H1 (cell line): ENCODE data around the gene TSEN54. TPM values are rescaled to one million over a fixed set of nuclear protein-coding genes. Genes with fewer than 3 reads are reported as not detected.

Experiments used
- KDM4A ChIP-seq: IDR thresholded peaks from one replicate; pipeline ENCODE4 v1.7.1; 2012; ENCODE audit warnings: low read depth, mild to moderate bottlenecking, moderate library complexity, low read length, inconsistent platforms; ENCODE audit not compliant: severe bottlenecking
- NANOG ChIP-seq: IDR thresholded peaks from 2 replicates; pipeline ENCODE4 v1.6.1; 2011; ENCODE audit warnings: low read length, low read depth, mild to moderate bottlenecking, inconsistent platforms; ENCODE audit not compliant: insufficient read depth, poor library complexity, severe bottlenecking
- RNF2 ChIP-seq: fragments of 200-900, 300-1000 bp; sonication (generic); IDR thresholded peaks from 2 replicates; pipeline ENCODE4 v1.7.1; 2016; ENCODE audit warnings: borderline replicate concordance, low read depth, mild to moderate bottlenecking, antibody characterized with exemption, low read length; ENCODE audit not compliant: poor library complexity, severe bottlenecking; ENCODE audit errors: missing control alignments
- SIX5 ChIP-seq: IDR thresholded peaks from 2 replicates; pipeline ENCODE4 v1.6.1; 2011; ENCODE audit warnings: mild to moderate bottlenecking, low read depth, low read length
- TEAD4 ChIP-seq: IDR thresholded peaks from 2 replicates; pipeline ENCODE4 v1.6.1; 2012; ENCODE audit warnings: low read depth, low read length, inconsistent platforms, mixed read lengths
- microRNA-seq, 2 experiments: library from miRNA; unstranded; fragments of <30 nt; microRNA quantifications; one replicate each; pipeline versions ENCODE4 to v1.2.0, GENCODE V29; 2016 to 2020; ENCODE audit warnings: borderline microRNAs expressed in 2 of 2, borderline number of aligned reads in 2 of 2, borderline replicate concordance in 1 of 2
- polyA plus RNA-seq, 7 experiments: library from polyadenylated mRNA; depleted of rRNA in 3 of 7; stranded (reverse) in 5 of 7; unstranded in 2 of 7; fragments of >200 nt in 5 of 7; fragments of 200-250 nt in 2 of 7; gene quantifications; 1 replicate in 5 of 7; 2 replicates in 1 of 7; 4 replicates in 1 of 7; pipeline versions ENCODE4 v1.2.1 to v1.2.3, GENCODE V29; 2011 to 2013; ENCODE audit warnings: missing spikeins in 2 of 7, mixed read lengths in 2 of 7
- total RNA-seq: library from RNA; stranded (reverse); fragmentation: NEBNext Ultra II Directional; extraction: Animal tissue kit (Norgen Biotek cat#: 25700); gene quantifications from 2 replicates; pipeline ENCODE4 v1.2.1, GENCODE V29; 2021

The TSEN54 gene
- total and polyA plus RNA-seq, 2 of the 8 experiments (the other 6 are each of a cell fraction or from before 2014, with no cell fraction given) = 43.6 to 60.3 TPM

DNA sequence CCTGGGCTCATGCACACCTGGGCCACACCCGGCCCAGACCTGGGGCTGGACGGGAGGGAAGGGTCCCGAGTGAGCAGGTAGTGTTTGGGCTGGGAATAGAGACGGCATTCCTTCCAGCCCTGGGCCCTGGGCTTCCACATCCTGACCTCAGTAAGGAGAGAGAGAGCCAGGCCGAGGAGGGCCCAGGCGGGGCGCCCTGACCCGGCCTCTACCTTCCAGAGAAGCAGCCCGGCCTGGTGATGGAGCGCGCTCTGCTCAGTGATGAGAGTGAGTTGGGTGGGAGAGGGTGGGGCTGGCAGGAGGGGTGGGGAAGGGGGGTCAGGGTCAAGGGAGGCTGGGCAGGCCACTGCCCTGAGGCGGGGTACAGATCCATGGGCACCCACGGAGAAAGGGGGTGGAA, 57.7 kb downstream of the TSEN54 start (continued):
- TF ChIP-seq RNF2 (no peak), TEAD4 (no peak), NANOG (no peak), SIX5 (no peak), KDM4A (no peak)

Small RNAs within 50 kb of the gene (microRNA-seq; reads per million reads assigned to microRNA genes)
- 0 to 0.41 reads per million in 2 experiments for gene MIR6785

Other genes starting within 250 kb of the TSEN54 start
- gene MIF4GD, start 245.3 kb upstream of the TSEN54 start, total RNA-seq = 16.1 and 17.5 TPM in 2 replicates
- 51.1 and 60.6 TPM in 2 replicates for gene MIF4GD, start 245.3 kb upstream of the TSEN54 start, polyA plus RNA-seq (2011; rRNA removed)
- 28.6 and 33.3 TPM in 2 replicates for gene SLC25A19, start 227.1 kb upstream of the TSEN54 start, total RNA-seq
- gene SLC25A19, start 227.1 kb upstream of the TSEN54 start, polyA plus RNA-seq (2011; rRNA removed) = 32.6 and 34.2 TPM in 2 replicates
- 101 and 102 TPM in 2 replicates for gene GRB2, start 110.8 kb upstream of the TSEN54 start, total RNA-seq
- 44.2 and 51.8 TPM in 2 replicates for gene GRB2, start 110.8 kb upstream of the TSEN54 start, polyA plus RNA-seq (2011; rRNA removed)
- 54.8 and 64.3 TPM in 2 replicates for gene TMEM94, start 59.9 kb upstream of the TSEN54 start, total RNA-seq
- 69.9 and 147 TPM in 2 replicates for gene TMEM94, start 59.9 kb upstream of the TSEN54 start, polyA plus RNA-seq (2011; rRNA removed)
- gene CASKIN2, start 991 bp upstream of the TSEN54 start, total RNA-seq = 28.9 and 32.3 TPM in 2 replicates
- gene CASKIN2, start 991 bp upstream of the TSEN54 start, polyA plus RNA-seq (2011; rRNA removed) = 6.7 and 10.6 TPM in 2 replicates
- gene LLGL2, start 9.2 kb downstream of the TSEN54 start, total RNA-seq = 64.5 and 66.6 TPM in 2 replicates
- 77.1 and 126 TPM in 2 replicates for gene LLGL2, start 9.2 kb downstream of the TSEN54 start, polyA plus RNA-seq (2011; rRNA removed)
- gene MYO15B, start 71.3 kb downstream of the TSEN54 start, total RNA-seq = 11.2 and 13.8 TPM in 2 replicates
- gene MYO15B, start 71.3 kb downstream of the TSEN54 start, polyA plus RNA-seq (2011; rRNA removed) = 7.1 and 15.1 TPM in 2 replicates
- not detected in 2 replicates for gene SMIM5, start 116.9 kb downstream of the TSEN54 start, total RNA-seq
- not detected in 2 replicates for gene SMIM5, start 116.9 kb downstream of the TSEN54 start, polyA plus RNA-seq (2011; rRNA removed)
- gene RECQL5, start 150.6 kb downstream of the TSEN54 start, total RNA-seq = 40.7 and 41.1 TPM in 2 replicates
- gene RECQL5, start 150.6 kb downstream of the TSEN54 start, polyA plus RNA-seq (2011; rRNA removed) = 15.1 and 34.9 TPM in 2 replicates
- 79.9 and 81.5 TPM in 2 replicates for gene SAP30BP, start 150.8 kb downstream of the TSEN54 start, total RNA-seq
- 63.3 and 82.1 TPM in 2 replicates for gene SAP30BP, start 150.8 kb downstream of the TSEN54 start, polyA plus RNA-seq (2011; rRNA removed)
- gene ITGB4, start 204.9 kb downstream of the TSEN54 start, total RNA-seq = 5.4 and 5.6 TPM in 2 replicates
- 5.2 and 8.4 TPM in 2 replicates for gene ITGB4, start 204.9 kb downstream of the TSEN54 start, polyA plus RNA-seq (2011; rRNA removed)
- 31.0 and 34.1 TPM in 2 replicates for gene GALK1, start 248.7 kb downstream of the TSEN54 start, total RNA-seq
- gene GALK1, start 248.7 kb downstream of the TSEN54 start, polyA plus RNA-seq (2011; rRNA removed) = 47.9 and 65.5 TPM in 2 replicates